Measurements from ENCODE around the gene P3H4.
"Not testable (repeated sequence)": the region's sequence is repeated elsewhere in the genome, so short reads cannot be mapped to it uniquely, and the experiment has no call there.

P3H4 gene, protein sequence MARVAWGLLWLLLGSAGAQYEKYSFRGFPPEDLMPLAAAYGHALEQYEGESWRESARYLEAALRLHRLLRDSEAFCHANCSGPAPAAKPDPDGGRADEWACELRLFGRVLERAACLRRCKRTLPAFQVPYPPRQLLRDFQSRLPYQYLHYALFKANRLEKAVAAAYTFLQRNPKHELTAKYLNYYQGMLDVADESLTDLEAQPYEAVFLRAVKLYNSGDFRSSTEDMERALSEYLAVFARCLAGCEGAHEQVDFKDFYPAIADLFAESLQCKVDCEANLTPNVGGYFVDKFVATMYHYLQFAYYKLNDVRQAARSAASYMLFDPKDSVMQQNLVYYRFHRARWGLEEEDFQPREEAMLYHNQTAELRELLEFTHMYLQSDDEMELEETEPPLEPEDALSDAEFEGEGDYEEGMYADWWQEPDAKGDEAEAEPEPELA
- total RNA-seq: 7.8 to 10.0 reads per million in 2 donors

- peak; percentile 68 for DNase-seq
Observed at GRCh38 chr17:41811549-41812380, at the start of gene P3H4. P3H4 (minus strand) TSS chr17:41811949; CDS start chr17:41811915, 34 bp downstream.

- DNase-seq: no peak
Observed at GRCh38 chr17:41860254-41860931, 48.6 kb upstream of the P3H4 start.

DNA sequence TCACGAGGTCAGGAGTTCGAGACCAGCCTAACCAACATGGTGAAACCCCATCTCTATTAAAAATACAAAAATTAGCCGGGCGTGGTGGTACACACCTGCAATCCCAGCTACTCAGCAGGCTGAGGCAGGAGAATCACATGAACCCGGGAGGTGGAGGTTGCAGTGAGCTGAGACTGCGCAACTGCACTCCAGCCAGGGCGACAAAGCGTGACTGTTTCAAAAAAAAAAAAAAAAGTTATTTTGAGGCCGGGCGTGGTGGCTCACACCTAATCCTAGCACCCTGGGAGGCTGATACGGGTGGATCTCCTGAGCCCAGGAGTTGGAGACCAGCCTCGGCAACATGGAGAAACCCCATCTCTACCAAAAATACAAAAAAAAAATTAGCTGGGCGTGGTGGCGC, 39.6 kb upstream of the P3H4 start:
- DNase-seq: not testable (repeated sequence)

DNA sequence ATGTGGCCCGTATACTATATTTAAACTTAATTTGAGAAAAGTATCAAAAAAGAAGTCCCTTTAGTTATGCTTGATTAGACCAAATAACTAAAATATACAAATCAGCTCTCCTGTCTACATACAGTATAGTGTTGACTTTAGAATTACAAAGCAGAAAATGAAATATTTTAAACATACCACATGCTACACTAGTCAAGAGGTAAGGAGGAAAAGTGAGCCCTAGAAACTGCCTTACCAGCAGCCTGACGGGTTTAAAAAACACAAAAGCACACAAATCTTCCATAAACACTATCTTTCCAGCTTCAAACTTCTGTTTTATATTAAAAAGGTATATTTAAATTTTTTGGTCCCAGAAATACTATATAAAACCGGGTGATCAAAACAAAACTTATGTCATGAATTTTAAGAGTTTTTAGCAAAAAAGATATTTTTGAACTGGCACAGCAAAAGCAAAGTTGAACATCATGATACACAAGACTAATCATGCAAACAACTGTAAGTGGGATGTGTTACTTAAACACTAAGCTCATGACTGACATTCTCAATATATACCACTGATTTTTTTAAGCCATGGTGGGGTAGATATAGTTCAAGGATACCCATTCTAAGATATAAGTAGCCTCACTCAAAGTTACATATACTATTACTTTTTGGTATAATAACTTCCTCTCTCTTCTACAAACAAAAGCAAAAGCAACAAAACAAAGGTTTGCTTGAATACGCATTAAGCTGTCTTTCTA, 37.7 kb upstream of the P3H4 start:
- DNase-seq: no peak

GRCh38 chr17:41848788-41849187, 37.0 kb upstream of the P3H4 start:
- no peak for DNase-seq

DNA sequence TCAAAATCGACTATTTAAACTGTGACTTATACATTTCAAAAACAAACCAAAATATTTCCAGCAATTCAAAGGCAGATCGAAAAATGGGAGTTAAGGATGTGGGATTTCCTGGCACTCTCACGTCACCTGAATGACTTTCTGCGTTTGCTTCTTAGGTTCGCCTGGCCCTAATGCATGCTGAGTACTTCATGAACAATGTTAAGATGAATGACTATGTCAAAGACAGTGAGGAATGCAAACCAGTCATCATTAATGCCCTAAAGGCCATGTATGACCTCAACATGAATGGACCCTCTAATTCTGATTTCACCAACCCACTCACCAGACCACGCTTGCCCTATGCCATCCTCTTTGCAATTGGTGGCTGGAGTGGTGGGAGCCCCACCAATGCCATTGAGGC, 33.2 kb upstream of the P3H4 start:
- DNase-seq: no peak

DNA sequence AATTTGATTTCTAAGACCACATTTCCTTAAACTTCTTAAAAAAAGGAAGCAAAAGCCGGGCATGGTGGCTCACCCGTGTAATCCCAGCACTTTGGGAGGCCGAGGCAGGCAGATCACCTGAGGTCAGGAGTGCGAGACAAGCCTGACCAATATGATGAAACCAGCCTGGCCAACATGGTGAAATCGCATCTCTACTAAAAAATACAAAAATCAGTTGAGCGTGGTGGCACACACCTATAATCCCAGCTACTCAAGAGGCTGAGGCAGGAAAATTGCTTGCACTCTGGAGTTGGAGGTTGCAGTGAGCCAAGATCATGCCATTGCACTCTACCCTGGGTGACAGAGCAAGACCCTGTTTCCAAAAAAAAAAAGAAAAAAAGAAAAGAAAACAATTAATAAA, 29.0 kb upstream of the P3H4 start:
- DNase-seq: not testable (repeated sequence)

DNA sequence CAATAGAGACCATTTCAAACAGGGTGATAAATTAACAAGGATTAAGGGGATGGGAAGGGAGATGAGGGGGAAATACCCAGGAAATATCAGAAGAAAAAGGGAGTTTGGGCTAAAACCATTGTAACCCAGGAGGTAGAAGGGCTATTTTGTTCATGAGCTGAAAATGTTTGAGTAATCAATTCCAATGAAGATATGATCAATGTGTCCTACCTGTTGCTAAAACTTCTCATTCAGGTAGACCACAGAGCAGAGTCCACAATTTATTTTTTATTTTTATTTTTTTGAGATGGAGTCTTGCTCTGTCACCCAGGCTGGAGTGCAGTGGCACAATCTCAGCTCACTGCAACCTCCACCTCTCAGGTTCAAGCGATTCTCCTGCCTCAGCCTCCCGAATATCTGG, 27.7 kb upstream of the P3H4 start:
- not testable (repeated sequence) for DNase-seq

DNA sequence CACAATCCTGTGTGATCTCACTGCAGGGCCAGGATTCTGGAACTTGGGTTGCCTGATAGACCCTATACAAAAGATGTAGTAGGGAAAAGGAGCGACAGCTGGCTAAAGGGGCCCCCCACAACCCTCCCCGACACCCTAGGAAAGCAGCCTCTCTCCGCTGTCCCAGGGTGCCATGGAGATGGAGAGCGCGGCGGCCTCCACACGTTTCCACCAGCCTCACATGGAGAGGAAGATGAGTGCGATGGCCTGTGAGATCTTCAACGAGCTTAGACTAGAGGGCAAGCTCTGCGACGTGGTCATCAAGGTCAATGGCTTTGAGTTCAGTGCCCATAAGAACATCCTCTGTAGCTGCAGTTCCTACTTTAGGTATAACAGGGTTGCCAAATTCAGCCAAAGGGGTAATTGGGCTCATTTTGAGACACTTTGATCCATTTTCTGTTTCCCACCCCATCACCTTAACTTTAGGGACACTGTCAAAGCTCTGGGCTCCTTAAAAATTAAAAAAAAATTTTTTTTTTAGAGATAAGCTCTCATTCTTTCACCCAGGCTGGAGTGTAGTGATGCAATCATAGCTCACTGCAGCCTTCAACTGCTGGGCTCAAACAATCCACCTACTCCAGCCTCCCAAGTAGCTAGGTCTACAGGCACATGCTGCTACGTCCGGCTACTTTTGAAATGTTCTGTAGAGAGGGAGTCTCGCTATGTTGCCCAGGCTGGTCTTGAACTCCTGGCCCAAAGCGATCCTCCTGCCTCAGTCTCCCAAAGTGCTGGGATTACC, 26.2 kb upstream of the P3H4 start, which contains the start of gene KLHL10:
TSS of gene KLHL10 (plus strand) at position 65 of the 778 bp plus-strand sequence. CDS start at position 173, 108 bp downstream.
- no peak for DNase-seq

DNA sequence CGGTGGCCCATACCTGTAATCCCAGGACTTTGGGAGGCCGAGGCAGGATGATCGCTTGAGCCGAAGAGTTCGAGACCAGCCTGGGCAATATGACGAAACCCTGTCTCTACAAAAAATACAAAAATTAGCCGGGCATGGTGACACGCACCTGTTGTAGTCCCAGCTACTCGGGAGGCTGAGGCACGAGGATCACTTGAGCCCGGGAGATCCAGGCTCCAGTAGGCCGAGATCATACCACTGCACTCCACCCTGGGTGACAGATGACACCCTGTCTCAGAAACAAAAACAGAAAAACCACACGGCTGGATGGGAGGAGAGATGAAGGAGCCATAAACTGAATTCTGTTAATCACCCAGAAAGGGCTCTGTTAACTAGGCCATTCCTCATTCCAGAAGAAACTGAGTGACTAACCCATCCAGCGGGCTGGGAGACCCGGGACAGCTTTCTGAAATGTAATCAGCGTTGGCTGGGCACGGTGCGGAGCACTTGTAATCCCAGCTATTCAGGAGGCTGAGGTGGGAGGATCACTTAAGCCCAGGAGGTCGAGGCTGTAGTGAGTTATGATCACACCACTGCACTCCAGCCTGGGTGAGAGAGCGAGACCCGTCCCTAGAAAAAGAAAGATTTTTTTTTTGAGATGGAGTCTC, 24.9 kb upstream of the P3H4 start:
- DNase-seq: no peak

- peak; percentile 44 for DNase-seq
Observed at GRCh38 chr17:41835800-41836549, 24.2 kb upstream of the P3H4 start, which contains the start of gene NT5C3B. NT5C3B (minus strand) TSS chr17:41836232; CDS start chr17:41836193, 39 bp downstream.

GRCh38 chr17:41835214-41835799, 23.6 kb upstream of the P3H4 start:
- no peak for DNase-seq

DNA sequence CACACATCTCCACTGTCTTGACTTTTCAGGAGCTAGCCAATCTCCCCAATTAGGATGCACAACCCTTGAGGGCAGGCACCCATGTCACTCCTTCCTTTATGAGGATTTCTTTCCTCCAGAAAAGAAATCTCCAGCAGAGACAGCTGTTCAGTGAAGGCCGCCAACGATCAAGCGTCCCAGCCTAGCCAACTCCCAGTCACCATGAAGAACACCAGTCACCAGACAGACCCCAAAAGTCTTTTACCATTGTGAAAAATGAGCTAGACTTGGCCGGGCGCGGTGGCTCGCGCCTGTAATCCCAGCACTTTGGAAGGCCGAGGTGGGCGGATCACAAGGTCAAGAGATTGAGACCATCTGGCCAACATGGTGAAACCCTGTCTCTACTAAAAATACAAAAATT, 18.2 kb upstream of the P3H4 start:
- DNase-seq: not testable (repeated sequence)

- no peak for DNase-seq
Observed at GRCh38 chr17:41825175-41825845, 13.6 kb upstream of the P3H4 start.

GRCh38 chr17:41824086-41824485, 12.3 kb upstream of the P3H4 start:
- DNase-seq: no peak

DNA sequence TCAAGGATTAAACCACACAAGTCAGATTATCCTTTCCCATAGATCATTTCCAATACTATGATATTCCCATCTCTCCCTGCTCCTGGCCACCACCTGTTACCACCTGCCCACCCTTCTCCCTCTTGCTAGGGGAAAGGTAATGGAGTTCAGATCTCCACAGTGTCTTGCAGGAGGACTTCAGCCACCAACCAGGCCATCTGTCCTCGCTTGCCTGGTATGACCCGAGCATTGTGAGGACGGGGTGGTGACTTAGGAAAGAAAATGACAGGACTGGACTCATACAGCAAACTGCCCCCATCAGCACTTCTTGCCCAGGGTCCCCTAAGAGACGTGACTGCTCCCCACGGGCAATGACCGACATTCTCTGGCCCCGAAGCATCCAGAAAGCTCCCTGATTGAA, 11.8 kb upstream of the P3H4 start:
- no peak for DNase-seq

DNA sequence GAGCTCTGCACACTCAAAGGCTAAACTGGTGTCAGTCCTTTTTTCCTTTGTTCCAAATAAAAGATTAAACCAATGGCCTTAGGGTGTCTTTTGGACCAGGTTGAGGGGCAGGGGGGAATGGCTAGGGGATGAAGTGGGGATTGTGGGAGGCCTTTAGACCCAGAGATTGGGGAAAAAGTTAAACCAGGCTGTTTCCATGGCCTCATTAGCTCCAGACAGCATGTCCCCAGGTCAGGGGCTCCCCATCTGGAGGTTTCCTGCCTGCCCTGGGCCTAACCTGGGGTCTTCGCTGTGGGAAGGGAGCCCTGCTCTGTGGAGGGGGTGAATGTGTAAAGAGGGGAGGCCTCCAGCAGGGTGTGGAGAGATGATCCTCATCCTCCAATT, 11.4 kb upstream of the P3H4 start:
- no peak for DNase-seq

DNA sequence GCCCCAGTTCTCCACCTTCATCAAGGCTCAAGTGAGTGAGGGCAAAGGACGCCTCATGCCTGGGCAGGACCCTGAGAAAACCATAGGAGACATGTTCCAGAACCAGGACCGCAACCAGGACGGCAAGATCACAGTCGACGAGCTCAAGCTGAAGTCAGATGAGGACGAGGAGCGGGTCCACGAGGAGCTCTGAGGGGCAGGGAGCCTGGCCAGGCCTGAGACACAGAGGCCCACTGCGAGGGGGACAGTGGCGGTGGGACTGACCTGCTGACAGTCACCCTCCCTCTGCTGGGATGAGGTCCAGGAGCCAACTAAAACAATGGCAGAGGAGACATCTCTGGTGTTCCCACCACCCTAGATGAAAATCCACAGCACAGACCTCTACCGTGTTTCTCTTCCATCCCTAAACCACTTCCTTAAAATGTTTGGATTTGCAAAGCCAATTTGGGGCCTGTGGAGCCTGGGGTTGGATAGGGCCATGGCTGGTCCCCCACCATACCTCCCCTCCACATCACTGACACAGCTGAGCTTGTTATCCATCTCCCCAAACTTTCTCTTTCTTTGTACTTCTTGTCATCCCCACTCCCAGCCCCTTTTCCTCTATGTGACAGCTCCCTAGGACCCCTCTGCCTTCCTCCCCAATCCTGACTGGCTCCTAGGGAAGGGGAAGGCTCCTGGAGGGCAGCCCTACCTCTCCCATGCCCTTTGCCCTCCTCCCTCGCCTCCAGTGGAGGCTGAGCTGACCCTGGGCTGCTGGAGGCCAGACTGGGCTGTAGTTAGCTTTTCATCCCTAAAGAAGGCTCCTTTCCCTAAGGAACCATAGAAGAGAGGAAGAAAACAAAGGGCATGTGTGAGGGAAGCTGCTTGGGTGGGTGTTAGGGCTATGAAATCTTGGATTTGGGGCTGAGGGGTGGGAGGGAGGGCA, 10.7 kb upstream of the P3H4 start:
- no peak for DNase-seq

Data from activated gamma-delta T cell (primary cell).